ENCODE results near the gene CYTH3.

GRCh38 chr7:6166443-6166891 is 106.0 kb downstream of the CYTH3 start:
- no peak for TF ChIP-seq CTCF (IDR thresholded peaks at IDR 0.05)
- TF ChIP-seq POLR2A (IDR thresholded peaks at IDR 0.05) = no peak

Data from prostate gland (tissue), 2 donors.